Skeletal muscle satellite cell (primary cell): Measurements from ENCODE around the gene FASTK.

Experiments
- H3K27me3 ChIP-seq: 2 replicates; pipeline ENCODE4 v1.7.0; 2013; ENCODE audit warnings: low read length; ENCODE audit not compliant: control insufficient read depth, insufficient read depth
- H3K36me3 ChIP-seq: 2 replicates; pipeline ENCODE4 v1.7.0; 2013; ENCODE audit warnings: mild to moderate bottlenecking, control low read depth, low read length; ENCODE audit not compliant: insufficient read depth
- H3K4me1 ChIP-seq: 2 replicates; pipeline ENCODE4 v1.7.0; 2013; ENCODE audit warnings: low read length; ENCODE audit not compliant: control insufficient read depth, insufficient read depth
- H3K4me2 ChIP-seq: 2 replicates; pipeline ENCODE4 v1.7.0; 2013; ENCODE audit warnings: mild to moderate bottlenecking, low read length
- H3K4me3 ChIP-seq: 2 replicates; pipeline ENCODE4 v1.7.0; 2013; ENCODE audit warnings: low read length
- H3K9ac ChIP-seq: 2 replicates; pipeline ENCODE4 v1.7.0; 2013; ENCODE audit warnings: mild to moderate bottlenecking, low read depth, low read length, moderate library complexity
- H3K9me3 ChIP-seq: replicated peaks from 2 replicates; pipeline ENCODE4 v1.7.0; 2013; ENCODE audit warnings: mild to moderate bottlenecking, control low read depth, low read length

FASTK gene

GRCh38 chr7:151104411-151105235 is 24.0 kb upstream of the FASTK start:
- Histone ChIP-seq H3K27me3 (no peaks in the 10 kb centered on the region), H3K4me3 (no peak overlapping the region), H3K36me3 (no peaks in the 10 kb centered on the region), H3K4me2 (peak overlapping the region; percentile 64), H3K4me1 (peaks cover 26% of the 10 kb centered on the region), H3K9me3 (no peaks in the 10 kb centered on the region), H3K9ac (peak overlapping the region; percentile 22)

- Histone ChIP-seq H3K4me2 (no peak overlapping the region), H3K36me3 (no peaks in the 10 kb centered on the region), H3K9me3 (no peaks in the 10 kb centered on the region), H3K9ac (no peak overlapping the region), H3K4me3 (no peak overlapping the region), H3K27me3 (no peaks in the 10 kb centered on the region), H3K4me1 (peaks cover 23% of the 10 kb centered on the region)
Observed at GRCh38 chr7:151103973-151104372, 23.4 kb upstream of the FASTK start.

DNA sequence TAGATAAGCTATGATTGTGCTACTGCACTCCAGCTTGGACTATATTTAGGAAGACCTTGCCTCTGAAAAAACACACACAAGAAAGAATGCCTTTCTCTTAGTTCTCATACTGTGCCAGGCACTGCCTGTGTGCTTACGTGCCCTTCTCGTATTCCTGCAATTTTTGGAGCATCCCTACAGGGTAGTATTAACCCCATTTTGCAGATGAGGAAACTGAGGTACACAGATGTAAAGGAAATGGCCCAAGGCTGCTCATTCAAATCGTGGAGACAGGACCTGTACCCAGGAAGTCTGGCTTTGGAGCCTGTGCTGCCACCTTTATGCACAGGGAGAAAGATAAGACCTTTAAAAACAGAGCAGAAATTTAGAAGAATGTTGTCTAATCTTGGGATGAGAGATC is 22.4 kb upstream of the FASTK start:
- Histone ChIP-seq H3K9me3 (no peaks in the 10 kb centered on the region), H3K9ac (no peak overlapping the region), H3K4me3 (no peak overlapping the region), H3K4me1 (peaks cover 23% of the 10 kb centered on the region), H3K27me3 (no peaks in the 10 kb centered on the region), H3K4me2 (no peak overlapping the region), H3K36me3 (no peaks in the 10 kb centered on the region)

DNA sequence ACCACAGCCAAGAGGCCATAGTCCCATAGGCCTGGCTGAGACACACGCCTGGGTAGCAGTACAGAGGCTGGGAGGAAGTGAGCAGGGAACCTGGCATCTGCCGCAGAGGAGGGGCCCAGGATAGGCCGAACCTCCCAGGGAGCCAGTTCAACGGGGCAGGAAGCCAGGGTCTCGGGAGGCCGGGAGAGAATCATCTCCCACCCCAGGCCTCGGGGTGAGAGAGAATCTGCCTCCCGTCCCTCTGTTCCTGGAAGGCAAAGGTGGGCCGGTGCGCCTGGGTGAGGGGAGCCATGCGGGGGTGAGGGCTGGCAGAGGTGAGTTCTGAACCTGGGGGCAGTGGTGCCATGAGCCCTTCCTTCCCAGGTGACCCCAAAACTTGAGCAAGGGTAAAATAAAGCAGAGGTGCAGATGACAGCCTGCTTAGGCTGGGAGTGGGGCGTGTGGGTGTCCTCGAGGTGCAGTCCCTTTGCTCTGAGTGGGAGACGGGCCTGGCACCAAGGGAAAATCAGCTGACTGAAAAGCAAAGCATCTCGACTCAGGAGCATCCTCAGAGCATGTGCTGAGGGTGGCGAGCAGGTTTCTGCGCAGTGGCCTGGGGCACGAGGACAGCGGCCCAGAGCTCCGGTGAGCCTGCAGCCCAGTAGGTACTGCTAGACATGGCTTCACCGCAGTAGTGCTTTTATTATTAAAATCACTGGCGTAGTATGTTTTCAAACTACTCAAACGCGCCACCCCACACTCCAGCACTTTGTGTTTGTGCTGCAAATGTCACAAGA is 21.2 kb upstream of the FASTK start:
- Histone ChIP-seq H3K36me3 (no peaks in the 10 kb centered on the region), H3K4me1 (peaks cover 23% of the 10 kb centered on the region), H3K9ac (no peak overlapping the region), H3K27me3 (no peaks in the 10 kb centered on the region), H3K4me2 (no peak overlapping the region), H3K4me3 (no peak overlapping the region), H3K9me3 (no peaks in the 10 kb centered on the region)

- H3K27me3 ChIP-seq, result no peaks in the 10 kb centered on the region
- H3K4me1 ChIP-seq, result peaks cover 27% of the 10 kb centered on the region
- H3K4me3 ChIP-seq, result no peak overlapping the region
- no peak overlapping the region for H3K9ac ChIP-seq
- H3K36me3 ChIP-seq, result no peaks in the 10 kb centered on the region
- H3K9me3 ChIP-seq, result no peaks in the 10 kb centered on the region
- no peak overlapping the region for H3K4me2 ChIP-seq
Observed at GRCh38 chr7:151100921-151101320, 20.3 kb upstream of the FASTK start.

DNA sequence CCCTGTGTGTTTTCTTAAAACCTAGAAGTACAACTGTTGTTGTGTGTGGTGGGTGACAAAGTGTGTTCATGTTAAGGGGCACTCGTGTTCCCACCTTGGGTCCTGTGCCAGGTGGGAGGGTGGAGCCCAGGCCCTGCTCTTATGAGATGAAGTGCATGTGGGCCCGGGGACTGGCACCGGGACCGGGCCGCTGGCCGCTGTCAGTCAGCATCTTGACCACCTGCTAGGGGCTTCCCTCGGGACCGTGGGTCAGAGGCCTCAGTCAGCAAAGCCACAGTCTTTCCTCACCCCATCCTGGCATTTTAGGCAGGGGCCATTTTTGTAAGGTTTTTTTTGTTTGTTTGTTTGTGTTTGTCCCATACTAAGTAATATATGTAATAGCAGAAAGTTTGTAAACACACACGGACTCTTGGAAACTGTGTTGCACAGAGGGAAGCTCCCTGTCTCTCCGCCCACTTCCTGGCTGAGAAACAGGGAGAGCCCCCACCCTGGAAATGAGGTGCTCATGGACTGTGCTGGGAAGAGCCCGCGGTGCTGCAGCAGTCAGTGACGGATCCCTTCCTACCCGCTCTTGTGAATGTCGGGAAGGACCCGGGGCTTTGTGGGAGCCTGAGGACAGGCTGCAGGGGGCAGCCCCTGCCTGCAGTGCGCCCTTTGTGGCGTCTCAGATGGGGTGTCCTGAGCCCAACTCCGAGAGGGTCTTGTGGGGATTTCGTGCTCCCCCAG is 19.0 kb upstream of the FASTK start:
- Histone ChIP-seq H3K27me3 (no peaks in the 10 kb centered on the region), H3K9ac (no peak overlapping the region)

DNA sequence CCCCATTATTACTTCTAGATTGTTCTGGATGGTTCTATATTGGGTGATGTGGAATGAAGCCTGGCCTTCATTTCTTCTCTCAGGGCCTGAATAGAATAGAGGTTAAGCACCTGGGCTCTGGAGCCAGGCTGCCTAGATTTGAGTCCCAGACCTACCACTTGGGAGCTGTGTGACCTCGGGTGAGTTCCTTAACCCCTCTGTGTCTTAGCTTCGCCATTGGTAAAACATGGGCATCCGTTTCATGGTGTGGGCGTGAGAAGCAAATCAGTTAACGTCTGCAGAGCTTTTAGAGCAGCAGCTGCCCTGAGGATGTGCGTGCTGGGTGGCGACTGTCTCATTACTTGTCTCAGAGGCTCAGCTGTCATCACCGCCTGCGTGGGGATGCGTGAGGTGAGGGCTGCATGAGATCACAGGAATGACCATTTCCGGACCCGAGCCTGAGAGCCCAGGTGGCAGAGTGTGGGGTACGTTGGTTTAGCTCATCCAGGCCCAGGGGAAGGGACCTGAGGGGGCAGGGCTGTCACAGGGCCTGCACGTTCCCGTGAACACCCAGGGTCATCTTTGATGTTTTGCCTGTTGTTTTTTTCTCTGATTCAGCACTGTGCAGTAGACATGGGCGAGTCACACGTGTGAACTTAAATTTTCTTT is 15.3 kb upstream of the FASTK start:
- no peaks in the 10 kb centered on the region for H3K9me3 ChIP-seq
- H3K4me1 ChIP-seq, result peaks cover 27% of the 10 kb centered on the region
- peak overlapping the region; percentile 46 for H3K4me2 ChIP-seq
- peaks cover 16% of the 10 kb centered on the region for H3K36me3 ChIP-seq
- no peak overlapping the region for H3K4me3 ChIP-seq
- no peaks in the 10 kb centered on the region for H3K27me3 ChIP-seq
- no peak overlapping the region for H3K9ac ChIP-seq

More for the DNA sequence above, 19.0 kb upstream of the FASTK start:
- Histone ChIP-seq H3K4me2 (peak overlapping the region; percentile 2), H3K36me3 (no peaks in the 10 kb centered on the region), H3K9me3 (no peaks in the 10 kb centered on the region), H3K4me1 (peaks cover 27% of the 10 kb centered on the region), H3K4me3 (no peak overlapping the region)

DNA sequence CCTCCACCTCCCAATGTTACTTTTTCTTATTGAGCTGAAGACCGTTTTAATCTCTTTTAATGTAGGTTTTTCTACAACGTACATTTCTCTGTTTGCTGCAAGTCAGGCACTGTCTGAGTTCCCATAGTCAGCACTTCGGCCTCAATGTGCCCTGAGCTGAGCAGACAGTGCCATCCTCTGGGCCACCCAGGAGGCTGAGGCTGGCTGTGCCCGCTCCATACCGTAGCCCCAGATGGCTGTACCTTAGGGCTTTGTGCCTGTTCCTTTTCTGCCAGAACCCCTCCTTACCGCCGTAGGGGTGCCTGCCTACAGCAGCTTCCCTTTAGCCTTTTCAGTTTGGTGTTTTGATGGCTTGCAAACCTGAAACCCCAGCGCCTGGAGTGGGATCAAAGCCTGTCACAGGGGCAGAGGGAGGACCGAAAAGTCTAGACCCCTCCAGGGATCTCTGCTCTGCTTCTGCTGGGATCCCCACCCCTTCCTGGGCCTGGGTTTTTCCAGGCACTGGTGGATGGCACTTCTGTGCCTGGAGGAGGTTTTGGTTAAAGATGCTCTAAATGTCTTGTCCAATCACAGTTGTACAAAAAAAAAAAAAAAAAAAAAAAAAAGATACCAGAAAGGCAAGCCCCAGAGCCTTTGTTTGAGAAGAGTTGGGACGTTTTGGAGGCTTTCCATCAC is 14.7 kb upstream of the FASTK start:
- no peak overlapping the region for H3K4me3 ChIP-seq
- H3K9ac ChIP-seq, result peak overlapping the region; percentile 32
- H3K9me3 ChIP-seq, result no peaks in the 10 kb centered on the region
- H3K4me2 ChIP-seq, result peak overlapping the region; percentile 46
- no peaks in the 10 kb centered on the region for H3K27me3 ChIP-seq
- peaks cover 16% of the 10 kb centered on the region for H3K36me3 ChIP-seq
- H3K4me1 ChIP-seq, result peaks cover 27% of the 10 kb centered on the region

- H3K36me3 ChIP-seq, result peaks cover 16% of the 10 kb centered on the region
- no peak overlapping the region for H3K9ac ChIP-seq
- no peak overlapping the region for H3K4me2 ChIP-seq
- H3K27me3 ChIP-seq, result no peaks in the 10 kb centered on the region
- H3K9me3 ChIP-seq, result no peaks in the 10 kb centered on the region
- H3K4me1 ChIP-seq, result peaks cover 28% of the 10 kb centered on the region
- no peak overlapping the region for H3K4me3 ChIP-seq
Observed at GRCh38 chr7:151094675-151095074, 14.1 kb upstream of the FASTK start.

DNA sequence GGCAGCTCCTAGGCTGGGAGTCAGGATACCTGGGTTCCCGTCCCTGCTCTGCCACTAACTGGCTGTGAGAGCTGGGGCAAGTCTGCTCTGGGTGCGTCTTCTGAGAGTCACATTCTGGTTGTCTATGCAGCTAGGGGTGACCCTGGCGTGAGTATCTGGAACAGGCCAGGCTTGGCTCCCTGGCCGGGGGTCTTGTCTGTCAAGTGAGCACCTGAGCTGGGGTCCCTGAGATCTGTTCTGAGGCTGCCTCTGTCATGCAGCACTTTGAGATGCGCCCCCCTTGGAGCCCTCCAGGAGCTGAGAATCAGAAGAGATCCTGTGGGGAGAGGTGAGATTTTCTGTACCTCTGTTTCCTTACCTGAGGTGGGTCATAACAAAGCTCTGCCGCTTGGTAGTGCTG is 13.1 kb upstream of the FASTK start:
- Histone ChIP-seq H3K27me3 (no peaks in the 10 kb centered on the region), H3K9ac (no peak overlapping the region), H3K36me3 (peaks cover 16% of the 10 kb centered on the region)

More for the DNA sequence above, 13.1 kb upstream of the FASTK start:
- Histone ChIP-seq H3K9me3 (no peaks in the 10 kb centered on the region), H3K4me3 (no peak overlapping the region), H3K4me2 (no peak overlapping the region), H3K4me1 (peaks cover 33% of the 10 kb centered on the region)
